ENCODE results near the gene HBP1. TPM values are rescaled to one million over a fixed set of nuclear protein-coding genes. Genes with fewer than 3 reads are reported as not detected.

HBP1 gene
- 14.4 to 24.9 TPM (median 23.3 TPM) in 5 replicates for total RNA-seq (2022; extraction: Qiagen RNA extraction; ENCODE audit: low read depth)

GRCh38 chr7:107168233-107169119, at the start of gene HBP1:
HBP1 (plus strand) TSS chr7:107169003; CDS start chr7:107179894, 10,891 bp downstream.

Other genes with a start within 250 kb of the HBP1 start
- 1.5 to 3.8 TPM (median 3.0 TPM) in 5 replicates for gene PRKAR2B, start 124.3 kb upstream of the HBP1 start, total RNA-seq (2022; extraction: Qiagen RNA extraction; ENCODE audit: low read depth)

Data from A549 treated with ZK216348 at 1 μM for 4 hours (cell line).